22Rv1 (cell line): ENCODE measurements around the gene CAMTA1.

Experiments used
- H3K27ac ChIP-seq: fragments of 450-650 bp; 2 replicates; pipeline ENCODE4 v1.5.1; 2017
- ZFX ChIP-seq: fragments of 450-650 bp; IDR thresholded peaks from 2 replicates; pipeline ENCODE4 v1.6.1; 2017; ENCODE audit warnings: antibody characterized with exemption, borderline replicate concordance
- TF ChIP-seq, protein P1 (sequence below): fragments of 450-650 bp; IDR thresholded peaks from 2 replicates; pipeline ENCODE4 v1.5.1; 2017; ENCODE audit warnings: mild to moderate bottlenecking

The CAMTA1 gene

DNA sequence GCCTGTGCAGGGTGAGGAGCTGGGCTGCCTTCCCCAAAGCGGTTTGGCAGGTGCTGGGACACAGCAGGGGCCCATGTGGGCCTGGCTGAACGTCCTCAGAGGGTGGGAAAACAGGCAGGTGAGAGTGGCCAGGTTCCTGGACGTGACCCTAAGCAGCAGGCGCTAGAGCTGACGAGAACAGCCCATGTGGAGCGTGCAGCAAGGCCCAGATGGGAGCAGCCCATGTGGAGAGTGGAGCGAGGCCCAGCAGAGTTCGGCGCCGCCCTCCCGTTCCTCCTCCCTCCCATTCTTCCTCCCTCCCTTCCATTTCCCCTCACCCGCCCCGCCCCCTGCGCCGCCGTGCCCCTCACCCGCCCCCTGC, 671.4 kb downstream of the CAMTA1 start:
- TF ChIP-seq ZFX = no peak
- TF ChIP-seq, protein P1, sequence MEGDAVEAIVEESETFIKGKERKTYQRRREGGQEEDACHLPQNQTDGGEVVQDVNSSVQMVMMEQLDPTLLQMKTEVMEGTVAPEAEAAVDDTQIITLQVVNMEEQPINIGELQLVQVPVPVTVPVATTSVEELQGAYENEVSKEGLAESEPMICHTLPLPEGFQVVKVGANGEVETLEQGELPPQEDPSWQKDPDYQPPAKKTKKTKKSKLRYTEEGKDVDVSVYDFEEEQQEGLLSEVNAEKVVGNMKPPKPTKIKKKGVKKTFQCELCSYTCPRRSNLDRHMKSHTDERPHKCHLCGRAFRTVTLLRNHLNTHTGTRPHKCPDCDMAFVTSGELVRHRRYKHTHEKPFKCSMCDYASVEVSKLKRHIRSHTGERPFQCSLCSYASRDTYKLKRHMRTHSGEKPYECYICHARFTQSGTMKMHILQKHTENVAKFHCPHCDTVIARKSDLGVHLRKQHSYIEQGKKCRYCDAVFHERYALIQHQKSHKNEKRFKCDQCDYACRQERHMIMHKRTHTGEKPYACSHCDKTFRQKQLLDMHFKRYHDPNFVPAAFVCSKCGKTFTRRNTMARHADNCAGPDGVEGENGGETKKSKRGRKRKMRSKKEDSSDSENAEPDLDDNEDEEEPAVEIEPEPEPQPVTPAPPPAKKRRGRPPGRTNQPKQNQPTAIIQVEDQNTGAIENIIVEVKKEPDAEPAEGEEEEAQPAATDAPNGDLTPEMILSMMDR = no peak
- no peak overlapping the region for H3K27ac ChIP-seq

DNA sequence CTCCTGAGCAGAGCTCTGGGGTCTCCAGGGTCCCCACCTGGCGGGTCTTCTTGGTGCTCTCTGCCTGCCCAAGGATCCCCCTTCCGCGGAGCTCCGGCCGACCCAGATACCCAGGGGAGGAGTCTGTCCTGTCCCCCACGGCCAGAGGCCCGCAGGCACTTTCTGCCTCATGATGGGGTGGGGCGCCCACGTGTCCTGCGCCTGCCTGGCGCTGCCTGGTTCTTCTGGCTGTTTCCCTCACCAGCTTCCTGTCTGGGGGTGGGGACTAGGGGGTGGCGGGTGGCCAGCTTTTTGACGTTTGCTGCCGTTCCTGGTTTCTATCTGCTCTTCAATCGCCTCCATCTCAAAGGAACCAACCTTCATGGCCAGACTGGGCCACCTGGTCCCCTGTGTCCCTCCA, 672.6 kb downstream of the CAMTA1 start:
- TF ChIP-seq, protein P1 = no peak
- no peak for TF ChIP-seq ZFX
- no peak overlapping the region for H3K27ac ChIP-seq

DNA sequence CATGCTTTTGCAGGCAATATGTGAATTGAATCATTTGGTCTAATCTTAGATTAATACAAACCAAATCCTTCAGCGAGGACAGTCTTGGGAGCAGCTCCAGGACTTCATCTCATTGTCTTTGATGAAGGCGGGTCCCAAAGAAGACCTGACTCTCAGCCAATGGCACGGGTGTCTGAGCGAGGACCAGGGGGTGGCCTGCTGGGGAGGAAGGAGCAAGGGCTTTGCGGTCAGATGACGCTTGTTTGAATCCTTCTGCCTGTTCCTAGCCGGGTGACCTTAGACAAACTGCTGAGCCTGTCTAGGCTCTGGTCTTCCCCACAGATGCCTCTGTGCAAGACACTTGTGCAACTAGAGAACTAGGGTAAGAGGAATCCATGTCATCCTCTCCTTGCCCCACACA, 673.7 kb downstream of the CAMTA1 start:
- no peak for TF ChIP-seq ZFX
- TF ChIP-seq, protein P1 = no peak
- no peak overlapping the region for H3K27ac ChIP-seq

DNA sequence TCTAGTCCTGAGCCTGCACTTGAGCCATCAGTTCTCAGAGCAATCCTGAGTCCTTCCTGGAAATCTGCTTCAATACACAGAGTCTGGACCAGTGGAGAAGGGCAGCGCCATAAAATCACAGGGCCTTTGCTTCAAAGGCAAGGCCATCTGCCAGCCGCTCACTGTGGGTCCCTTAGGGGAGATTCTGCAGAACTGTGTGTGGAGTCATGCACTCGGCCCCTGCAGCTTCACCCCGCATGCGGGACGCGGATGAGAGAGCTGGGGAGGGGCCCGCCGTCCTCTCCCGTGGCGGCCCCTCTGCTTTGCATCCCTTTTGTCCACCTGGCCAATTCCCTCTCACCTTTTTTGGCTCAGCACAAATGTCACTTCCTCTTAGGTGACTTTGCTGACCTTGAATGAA, 674.7 kb downstream of the CAMTA1 start:
- H3K27ac ChIP-seq = no peak overlapping the region
- TF ChIP-seq, protein P1 = no peak
- no peak for TF ChIP-seq ZFX

DNA sequence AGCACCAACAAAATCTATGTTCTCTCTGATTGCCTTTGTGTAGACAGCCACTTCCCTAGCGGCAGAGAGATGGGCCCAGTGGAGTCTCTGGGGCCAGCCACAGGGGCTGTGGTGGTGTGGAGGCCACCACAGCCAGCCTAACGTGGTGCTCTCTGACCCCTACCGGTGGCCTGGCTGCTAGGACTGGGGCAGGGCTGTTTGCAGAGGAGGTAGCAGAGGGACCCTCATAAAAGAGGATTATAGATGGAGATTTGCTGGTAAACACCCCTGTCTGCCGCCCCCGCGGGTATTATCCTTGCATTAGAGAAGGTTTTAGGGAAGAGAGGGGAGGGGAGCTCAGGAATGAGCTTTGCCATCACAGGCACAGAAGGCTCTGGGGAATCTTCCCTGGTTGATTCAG, 675.6 kb downstream of the CAMTA1 start:
- TF ChIP-seq, protein P1 = no peak
- TF ChIP-seq ZFX = no peak
- no peak overlapping the region for H3K27ac ChIP-seq

DNA sequence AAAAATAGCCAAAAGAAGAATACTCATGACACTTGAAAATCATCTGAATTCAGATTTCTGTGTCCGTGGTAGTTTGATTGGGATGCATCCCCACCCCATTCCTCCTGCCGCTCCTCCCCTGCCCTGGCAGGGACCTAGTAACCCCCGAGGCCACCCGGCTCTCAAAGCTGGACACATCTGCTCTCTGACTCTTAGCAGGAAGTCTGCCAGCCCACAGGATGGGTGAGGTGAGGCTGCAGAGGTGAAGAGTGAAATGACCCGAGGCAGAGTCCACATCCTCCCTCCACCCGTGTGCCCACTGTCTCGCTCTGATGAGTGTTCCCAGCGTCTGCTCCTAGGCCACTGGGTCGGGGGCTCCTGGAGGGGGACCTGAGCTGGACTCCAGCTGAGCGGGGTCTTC, 677.4 kb downstream of the CAMTA1 start:
- H3K27ac ChIP-seq = no peak overlapping the region

DNA sequence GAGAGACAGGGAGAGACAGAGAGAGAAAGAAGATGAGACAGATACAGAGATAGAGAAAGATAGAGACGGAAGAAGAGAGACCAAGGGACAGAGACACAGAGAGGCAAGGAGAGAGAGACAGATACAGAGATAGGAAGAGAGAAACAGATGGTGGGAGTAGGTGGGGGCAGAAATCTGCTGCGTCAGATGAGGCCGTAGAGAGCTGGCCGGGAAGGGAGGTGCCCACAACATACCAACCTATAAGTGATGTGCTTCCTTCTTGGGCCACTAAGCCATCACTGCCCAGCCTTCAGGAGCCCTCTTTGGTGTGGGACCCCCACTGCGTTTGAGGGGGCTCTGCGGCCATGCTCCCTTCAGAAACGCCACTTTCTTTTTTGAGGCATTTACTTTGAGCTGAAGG, 678.3 kb downstream of the CAMTA1 start:
- TF ChIP-seq, protein P1 = no peak
- TF ChIP-seq ZFX = no peak
- H3K27ac ChIP-seq = no peak overlapping the region

More for the DNA sequence above, 677.4 kb downstream of the CAMTA1 start:
- TF ChIP-seq ZFX = no peak
- TF ChIP-seq, protein P1 = no peak
